Measurements from ENCODE around the gene ADSS2. TPM values are rescaled to one million over a fixed set of nuclear protein-coding genes. Genes with fewer than 3 reads are reported as not detected.

The ADSS2 gene
- total and polyA plus RNA-seq, 2 donors (not counting 3 experiments of a cell fraction or from before 2014, with no cell fraction given) = 35.5 to 90.6 TPM

DNA sequence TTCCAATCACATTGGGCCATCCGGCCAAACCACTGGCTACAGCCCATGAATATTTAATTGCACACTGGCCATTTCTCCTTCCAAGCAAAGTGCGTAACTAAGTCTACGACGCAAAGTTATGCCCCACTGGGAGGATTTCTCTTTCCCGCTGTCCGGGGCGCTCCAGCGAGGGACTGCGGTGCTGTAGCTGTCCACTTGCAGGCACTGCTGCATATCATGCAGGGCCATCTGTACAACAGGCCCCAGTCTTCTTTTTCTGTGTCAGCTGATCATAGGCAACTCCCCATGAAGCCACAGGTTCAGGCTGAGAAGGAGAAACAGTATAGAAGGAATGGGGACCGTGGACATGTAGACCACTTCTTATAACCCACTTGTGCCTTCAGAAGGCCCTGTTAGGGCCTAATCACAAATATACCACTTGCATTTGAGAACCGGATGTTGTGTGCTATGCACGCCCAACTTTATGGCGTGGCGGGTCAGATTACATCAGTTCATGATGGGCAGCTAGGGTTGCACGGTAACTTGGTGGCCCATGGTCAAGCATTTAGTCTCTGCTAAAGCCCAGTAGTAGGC, 58.0 kb downstream of the ADSS2 start:
- no peak for TF ChIP-seq POLR2AphosphoS5 (IDR thresholded peaks at IDR 0.05; ENCODE audit: insufficient read depth, low read depth, low read length)
- Histone ChIP-seq H3K27me3 (ENCODE audit: control insufficient read depth in 2 of 2, insufficient read depth in 2 of 2, low read length in 2 of 2) (no peaks in the 10 kb centered on the region), H3K9me1 (replicated peaks; ENCODE audit: control insufficient read depth, extremely low read depth, insufficient read depth, low read length) (no peaks in the 10 kb centered on the region), H3K36me3 (ENCODE audit: control insufficient read depth in 2 of 2, extremely low read depth in 1 of 2, insufficient read depth in 2 of 2, low read length in 2 of 2) (no peaks in the 10 kb centered on the region), H3K4me2 (ENCODE audit: insufficient read depth, low read length) (no peak overlapping the region), H3K79me2 (ENCODE audit: control insufficient read depth, insufficient read depth, low read length) (no peaks in the 10 kb centered on the region), H3K4me3 (replicated peaks in 1 of 3; ENCODE audit: insufficient read depth in 1 of 3, low read depth in 1 of 3, low read length in 3 of 3) (no peak overlapping the region), H3K27ac (ENCODE audit: insufficient read depth, low read depth, low read length) (no peak overlapping the region), H3K9me3 (replicated peaks; ENCODE audit: control insufficient read depth, insufficient read depth, low read length) (no peaks in the 10 kb centered on the region), H3K9ac (replicated peaks; ENCODE audit: extremely low read depth, insufficient read depth, low read length) (no peak overlapping the region), H3K4me1 (ENCODE audit: control insufficient read depth, extremely low read depth, insufficient read depth, low read length) (no peaks in the 10 kb centered on the region), H2AFZ (ENCODE audit: low read depth, low read length) (no peak overlapping the region), H4K20me1 (replicated peaks; ENCODE audit: control insufficient read depth, extremely low read depth, insufficient read depth, low read length) (no peaks in the 10 kb centered on the region)
- intact Hi-C loops (cut with micrococcal nuclease) = no loop called here
- CTCF ChIA-PET = no interaction called here
- POLR2A ChIA-PET = no interaction called here
- no peak for DNase-seq (ENCODE audit: low read depth, low spot score)
- BruUV-seq (replicated peaks) = no TSS peak
- no peak for FAIRE-seq
- dilution Hi-C loops (cut with MboI; ENCODE audit: extremely low pct_ligation_motif_present, low sequenced_read_pairs) = no loop called here

DNA sequence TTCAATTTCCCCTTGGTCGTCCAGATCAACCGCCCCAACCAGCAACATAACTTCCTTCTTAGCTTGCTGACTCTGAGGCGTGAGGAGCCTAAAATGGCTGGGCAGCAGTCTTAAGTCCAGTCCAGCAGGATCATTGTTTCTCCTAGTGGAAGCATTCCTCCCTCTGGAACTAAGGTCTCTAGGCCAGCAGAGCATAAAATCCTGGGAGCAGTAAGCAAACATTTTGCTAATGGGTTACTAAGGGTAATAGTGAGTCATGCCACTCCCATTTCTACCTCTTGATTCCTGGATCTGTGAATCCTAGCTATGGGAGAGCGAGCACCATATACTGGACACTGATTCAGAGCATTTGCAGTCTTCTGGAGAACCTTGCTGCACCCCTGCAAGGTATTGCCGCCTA, 59.9 kb downstream of the ADSS2 start:
- no TSS peak for BruUV-seq (replicated peaks)
- no peak overlapping the region for H3K27ac ChIP-seq (ENCODE audit: insufficient read depth, low read depth, low read length)
- no peaks in the 10 kb centered on the region for H3K27me3 ChIP-seq (ENCODE audit: control insufficient read depth in 2 of 2, insufficient read depth in 2 of 2, low read length in 2 of 2)
- no peaks in the 10 kb centered on the region for H3K36me3 ChIP-seq (ENCODE audit: control insufficient read depth in 2 of 2, extremely low read depth in 1 of 2, insufficient read depth in 2 of 2, low read length in 2 of 2)
- intact Hi-C loops (cut with micrococcal nuclease) = no loop called here
- no peaks in the 10 kb centered on the region for H4K20me1 ChIP-seq (replicated peaks; ENCODE audit: control insufficient read depth, extremely low read depth, insufficient read depth, low read length)
- dilution Hi-C loops (cut with MboI; ENCODE audit: extremely low pct_ligation_motif_present, low sequenced_read_pairs) = no loop called here
- no peak overlapping the region for H3K4me2 ChIP-seq (ENCODE audit: insufficient read depth, low read length)
- no peak for DNase-seq (ENCODE audit: low read depth, low spot score)
- H3K4me1 ChIP-seq (ENCODE audit: control insufficient read depth, extremely low read depth, insufficient read depth, low read length) = no peaks in the 10 kb centered on the region
- H2AFZ ChIP-seq (ENCODE audit: low read depth, low read length) = no peak overlapping the region
- no peak overlapping the region for H3K4me3 ChIP-seq (replicated peaks in 1 of 3; ENCODE audit: insufficient read depth in 1 of 3, low read depth in 1 of 3, low read length in 3 of 3)
- FAIRE-seq = no peak
- POLR2A ChIA-PET = no interaction called here
- H3K9me1 ChIP-seq (replicated peaks; ENCODE audit: control insufficient read depth, extremely low read depth, insufficient read depth, low read length) = no peaks in the 10 kb centered on the region
- H3K9me3 ChIP-seq (replicated peaks; ENCODE audit: control insufficient read depth, insufficient read depth, low read length) = no peaks in the 10 kb centered on the region
- CTCF ChIA-PET = no interaction called here
- TF ChIP-seq CTCF (IDR thresholded peaks at IDR 0.05; ENCODE audit: extremely low read depth in 1 of 2, insufficient read depth in 1 of 2, low read depth in 1 of 2, low read length in 2 of 2) = no peak
- TF ChIP-seq FOS (IDR thresholded peaks at IDR 0.05; ENCODE audit: borderline replicate concordance, insufficient read depth, low read length) = no peak
- TF ChIP-seq POLR2AphosphoS5 (IDR thresholded peaks at IDR 0.05; ENCODE audit: insufficient read depth, low read depth, low read length) = no peak
- no peak for TF ChIP-seq GATA2 (IDR thresholded peaks at IDR 0.05; ENCODE audit: insufficient read depth, insufficient read length, low read depth, low read length)
- TF ChIP-seq, protein P1, sequence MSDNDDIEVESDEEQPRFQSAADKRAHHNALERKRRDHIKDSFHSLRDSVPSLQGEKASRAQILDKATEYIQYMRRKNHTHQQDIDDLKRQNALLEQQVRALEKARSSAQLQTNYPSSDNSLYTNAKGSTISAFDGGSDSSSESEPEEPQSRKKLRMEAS (IDR thresholded peaks at IDR 0.05; ENCODE audit: insufficient read depth, insufficient read length) = no peak
- no peak for TF ChIP-seq JUN (IDR thresholded peaks at IDR 0.05; ENCODE audit: borderline replicate concordance, insufficient read depth, insufficient read length, low read depth)
- no peak for TF ChIP-seq EZH2 (IDR thresholded peaks at IDR 0.05; ENCODE audit: borderline replicate concordance, low read depth, low read length, severe bottlenecking)
- no peak for TF ChIP-seq POLR2A (IDR thresholded peaks at IDR 0.05; ENCODE audit: low read depth, low read length)
- TF ChIP-seq MYC (IDR thresholded peaks at IDR 0.05; ENCODE audit: low read depth, low read length) = no peak
- H3K9ac ChIP-seq (replicated peaks; ENCODE audit: extremely low read depth, insufficient read depth, low read length) = no peak overlapping the region
- no peaks in the 10 kb centered on the region for H3K79me2 ChIP-seq (ENCODE audit: control insufficient read depth, insufficient read depth, low read length)
